HG03342 (cell line): ENCODE data around the gene ADCK2.
"Not testable (repeated sequence)": the region's sequence is repeated elsewhere in the genome, so short reads cannot be mapped to it uniquely, and the experiment has no call there.

Experiments
- ATAC-seq: cut with Tn5 transposase; IDR thresholded peaks from one replicate; pipeline ENCODE4 v1.9.1; 2021; ENCODE audit warnings: mild to moderate bottlenecking, moderate library complexity; ENCODE audit not compliant: unreplicated experiment

Gene ADCK2

DNA sequence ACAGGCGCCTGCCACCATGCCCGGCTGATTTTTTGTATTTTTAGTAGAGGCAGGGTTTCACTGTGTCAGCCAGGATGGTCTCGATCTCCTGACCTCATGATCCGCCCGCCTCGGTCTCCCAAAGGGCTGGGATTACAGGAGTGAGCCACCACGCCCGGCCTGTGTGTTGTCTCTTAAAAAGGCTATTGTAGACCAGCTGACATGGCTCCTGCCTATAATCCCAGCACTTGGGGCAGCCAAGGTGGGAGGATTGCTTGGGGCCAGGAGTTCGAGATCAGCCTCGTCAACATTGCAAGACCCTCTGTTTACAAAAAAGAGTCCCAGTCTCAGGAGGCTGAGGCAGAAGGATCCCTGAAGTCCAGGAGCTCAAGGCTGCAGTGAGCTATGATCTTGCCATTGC is 21.1 kb downstream of the ADCK2 start:
- ATAC-seq = not testable (repeated sequence)

DNA sequence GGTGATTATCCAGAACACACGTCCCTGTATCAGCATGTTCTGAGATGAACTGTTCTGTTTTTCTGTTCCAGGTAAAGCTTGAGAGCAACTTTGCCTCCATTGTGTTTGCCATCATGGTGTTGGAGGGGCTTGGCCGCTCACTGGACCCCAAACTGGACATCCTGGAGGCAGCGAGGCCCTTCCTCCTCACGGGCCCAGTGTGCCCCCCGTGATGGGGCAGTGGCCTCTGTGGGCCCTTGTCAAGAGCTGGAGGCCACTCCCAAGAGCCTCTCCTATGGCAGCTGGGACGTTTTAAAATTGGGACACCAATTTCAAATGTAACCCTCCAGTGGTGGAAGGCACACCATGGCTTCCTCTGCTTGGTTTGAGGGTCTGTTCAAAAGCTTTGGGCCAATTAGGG is 21.8 kb downstream of the ADCK2 start:
- ATAC-seq = no peak

- ATAC-seq = no peak
Observed at GRCh38 chr7:140695381-140695780, 22.6 kb downstream of the ADCK2 start.

DNA sequence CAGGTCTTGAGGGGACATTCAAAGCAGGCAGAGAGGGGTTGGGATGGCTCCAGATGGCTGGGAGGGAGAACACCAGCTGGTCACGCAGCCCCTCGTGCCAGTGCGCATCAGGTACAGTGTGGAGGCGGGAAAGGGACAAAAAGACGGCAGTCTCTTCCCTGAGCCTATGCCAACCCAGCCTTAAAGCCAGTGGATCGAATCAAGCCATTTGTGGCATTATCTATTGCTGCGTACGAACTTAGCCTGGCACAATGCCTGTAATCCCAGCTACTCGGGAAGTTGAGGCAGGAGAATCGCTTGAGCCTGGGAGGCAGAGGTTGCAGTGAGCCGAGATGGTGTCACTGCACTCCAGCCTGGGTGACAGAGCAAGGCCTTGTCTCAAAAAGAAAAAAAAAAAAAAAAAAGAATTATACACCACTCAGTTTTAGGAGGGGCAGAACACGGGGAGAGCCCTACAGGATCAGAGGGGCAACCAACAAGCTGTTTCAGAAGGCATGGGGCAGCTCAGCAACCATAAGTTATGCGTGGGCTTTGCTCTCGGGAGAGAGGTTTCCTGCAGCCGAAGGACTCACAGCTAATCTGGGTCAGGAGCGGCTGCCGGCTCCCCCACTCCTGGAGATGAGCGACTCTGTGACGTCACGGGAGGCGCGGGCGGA is 23.4 kb downstream of the ADCK2 start:
- no peak for ATAC-seq

- ATAC-seq = peak; percentile 94
Observed at GRCh38 chr7:140696680-140697446, 24.1 kb downstream of the ADCK2 start, which contains the start of gene NDUFB2. Gene NDUFB2, plus strand, starts transcription at chr7:140696708. Its CDS starts 37 bp downstream, at chr7:140696745.

- ATAC-seq = no peak
Observed at GRCh38 chr7:140697447-140698143, 24.9 kb downstream of the ADCK2 start.

DNA sequence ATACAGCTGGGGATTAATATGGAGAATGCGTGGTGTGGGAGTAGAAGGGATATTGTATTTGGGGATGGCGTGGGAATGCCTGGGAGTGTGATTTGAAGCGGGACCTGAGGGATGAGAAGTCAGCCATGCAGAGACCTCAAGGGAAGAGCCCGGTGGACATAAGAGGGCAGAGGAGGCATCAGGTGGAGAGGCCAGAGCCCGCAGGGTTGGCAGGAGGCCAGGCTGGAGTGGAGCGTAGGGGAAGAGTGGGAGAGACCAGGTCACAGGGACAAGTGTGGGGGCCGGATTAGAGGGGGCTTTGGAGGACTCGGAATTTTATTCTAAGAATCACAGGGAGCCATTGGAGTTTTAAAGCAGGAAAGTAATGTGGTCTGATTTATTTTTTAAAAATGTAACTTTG is 25.7 kb downstream of the ADCK2 start:
- ATAC-seq = no peak

DNA sequence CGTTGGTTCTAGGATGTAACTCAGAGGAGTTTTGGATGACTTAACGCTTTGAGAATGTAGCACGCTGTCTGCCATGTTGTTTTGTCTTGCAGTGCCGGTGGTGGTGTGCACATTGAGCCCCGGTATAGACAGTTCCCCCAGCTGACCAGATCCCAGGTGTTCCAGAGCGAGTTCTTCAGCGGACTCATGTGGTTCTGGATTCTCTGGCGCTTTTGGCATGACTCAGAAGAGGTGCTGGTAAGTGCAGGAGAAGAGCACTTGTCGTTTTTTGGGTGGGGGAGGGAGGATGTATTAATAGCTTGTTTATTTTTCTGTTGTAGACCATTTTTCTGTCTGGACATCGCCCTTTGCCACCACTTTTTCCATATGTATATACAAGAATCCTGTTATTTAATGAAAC is 30.0 kb downstream of the ADCK2 start:
- no peak for ATAC-seq

- no peak for ATAC-seq
Observed at GRCh38 chr7:140704205-140704604, 31.5 kb downstream of the ADCK2 start.

DNA sequence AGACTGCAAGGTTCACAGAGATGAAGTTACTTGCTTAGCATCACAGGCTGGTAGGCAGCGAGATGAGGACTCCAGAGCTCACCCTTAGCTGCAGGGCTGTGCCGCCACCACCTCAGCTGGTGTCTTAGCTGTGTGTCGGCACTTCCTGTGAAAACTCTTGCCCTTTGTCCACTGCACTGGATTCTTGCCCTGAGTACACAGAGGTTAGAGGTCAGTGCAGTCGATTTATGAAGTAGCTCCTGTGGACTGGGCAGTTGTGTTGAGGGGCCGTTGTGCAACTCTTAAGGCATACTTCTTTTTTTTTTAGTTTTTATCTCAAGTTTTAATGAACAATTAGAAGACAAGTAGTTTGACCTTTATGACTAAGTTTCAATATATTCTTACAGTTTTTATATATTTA is 34.4 kb downstream of the ADCK2 start:
- no peak for ATAC-seq

GRCh38 chr7:140708764-140709163 is 36.0 kb downstream of the ADCK2 start:
- not testable (repeated sequence) for ATAC-seq

DNA sequence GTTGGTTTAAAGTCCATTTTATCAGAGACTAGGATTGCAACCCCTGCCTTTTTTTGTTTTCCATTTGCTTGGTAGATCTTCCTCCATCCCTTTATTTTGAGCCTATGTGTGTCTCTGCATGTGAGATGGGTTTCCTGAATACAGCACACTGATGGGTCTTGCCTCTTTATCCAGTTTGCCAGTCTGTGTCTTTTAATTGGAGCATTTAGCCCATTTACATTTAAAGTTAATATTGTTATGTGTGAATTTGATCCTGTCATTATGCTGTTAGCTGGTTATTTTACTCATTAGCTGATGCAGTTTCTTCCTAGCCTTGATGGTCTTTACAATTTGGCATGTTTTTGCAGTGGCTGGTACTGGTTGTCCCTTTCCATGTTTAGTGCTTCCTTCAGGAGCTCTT is 39.6 kb downstream of the ADCK2 start:
- not testable (repeated sequence) for ATAC-seq

GRCh38 chr7:140714331-140715040 is 41.7 kb downstream of the ADCK2 start:
- no peak for ATAC-seq

DNA sequence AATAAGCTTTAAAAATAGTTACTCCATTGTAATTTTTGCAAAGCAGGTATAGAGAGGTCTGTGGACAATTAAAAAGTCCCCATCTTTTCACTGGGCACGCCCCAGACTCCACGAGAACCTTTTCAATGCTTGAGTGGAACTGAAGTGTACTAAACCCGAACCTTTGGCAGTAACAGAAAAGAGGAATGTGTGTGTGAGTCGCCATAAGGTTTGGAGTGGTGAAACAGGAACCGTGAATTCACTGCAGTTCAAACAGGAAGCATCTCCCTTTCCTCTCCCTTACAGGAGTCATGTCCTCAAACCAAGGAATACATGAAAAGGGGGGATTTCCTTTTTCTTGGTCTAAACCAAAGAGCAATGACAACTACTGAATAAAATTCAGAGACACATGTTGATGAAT is 47.0 kb downstream of the ADCK2 start:
- no peak for ATAC-seq

- no peak for ATAC-seq
Observed at GRCh38 chr7:140722254-140722653, 49.5 kb downstream of the ADCK2 start.

DNA sequence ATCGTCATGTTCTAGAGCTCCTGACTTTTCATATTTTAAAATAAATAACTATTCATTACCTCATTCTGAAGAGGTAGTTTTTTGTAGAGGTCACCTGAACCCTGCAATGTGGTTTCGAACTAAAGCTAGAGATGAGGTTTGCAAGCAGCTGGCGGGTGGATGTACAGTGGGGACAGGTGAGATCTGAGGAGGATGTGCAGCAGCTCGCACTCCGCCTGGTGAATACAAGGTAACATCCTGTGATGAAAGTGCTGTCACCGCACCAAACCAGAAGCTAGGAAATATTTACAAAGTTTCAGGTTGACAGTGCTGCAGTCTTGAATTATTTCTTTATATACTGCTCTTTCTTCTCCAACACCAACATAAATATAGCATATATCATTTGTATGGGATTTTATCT is 50.3 kb downstream of the ADCK2 start:
- no peak for ATAC-seq

- no peak for ATAC-seq
Observed at GRCh38 chr7:140723574-140723973, 50.8 kb downstream of the ADCK2 start.

GRCh38 chr7:140724706-140725105 is 52.0 kb downstream of the ADCK2 start:
- no peak for ATAC-seq

- no peak for ATAC-seq
Observed at GRCh38 chr7:140726281-140726680, 53.5 kb downstream of the ADCK2 start.

DNA sequence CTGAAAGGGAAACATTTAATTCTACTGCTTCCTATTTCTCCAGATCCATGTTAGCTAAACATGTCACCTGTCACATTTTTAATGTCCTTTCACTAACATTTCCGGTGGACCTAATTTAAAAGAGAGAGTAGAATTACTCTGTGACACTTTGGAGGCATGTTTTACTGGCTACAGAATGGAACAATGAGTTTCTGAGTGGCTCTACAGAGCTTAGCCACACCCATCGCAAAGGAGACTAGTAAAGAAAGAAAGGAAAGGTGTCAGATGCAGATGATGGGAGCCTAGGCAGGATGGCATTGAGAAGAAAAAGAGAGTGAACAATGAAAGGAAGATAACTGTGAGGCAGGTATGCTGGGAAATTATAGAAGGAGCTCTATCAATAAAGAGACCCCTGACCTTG is 59.7 kb downstream of the ADCK2 start:
- ATAC-seq = no peak

DNA sequence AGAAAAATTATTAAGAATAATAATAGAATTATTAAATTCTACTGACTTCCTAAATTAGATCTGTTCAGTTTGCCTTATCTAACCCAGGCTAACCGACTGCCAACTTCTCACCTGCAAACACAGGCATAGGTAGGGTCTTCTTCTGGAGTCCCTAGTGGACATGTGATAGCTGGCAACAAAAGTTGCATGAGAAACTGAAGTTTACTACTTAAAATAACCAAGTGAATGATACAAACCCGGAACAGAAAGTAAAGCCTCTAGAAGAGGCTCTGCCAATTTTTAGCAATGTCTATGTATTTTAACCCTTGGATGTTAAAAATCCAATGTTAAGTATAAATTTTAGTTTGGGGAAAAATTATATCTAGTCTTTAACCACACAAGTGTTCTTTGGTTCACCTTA is 61.4 kb downstream of the ADCK2 start:
- ATAC-seq = no peak
